ENCODE data around the gene THBS2. TPM values are rescaled to one million over a fixed set of nuclear protein-coding genes. Genes with fewer than 3 reads are reported as not detected.

THBS2 gene
- total RNA-seq, 1 experiment from 2014 or later = not detected

DNA sequence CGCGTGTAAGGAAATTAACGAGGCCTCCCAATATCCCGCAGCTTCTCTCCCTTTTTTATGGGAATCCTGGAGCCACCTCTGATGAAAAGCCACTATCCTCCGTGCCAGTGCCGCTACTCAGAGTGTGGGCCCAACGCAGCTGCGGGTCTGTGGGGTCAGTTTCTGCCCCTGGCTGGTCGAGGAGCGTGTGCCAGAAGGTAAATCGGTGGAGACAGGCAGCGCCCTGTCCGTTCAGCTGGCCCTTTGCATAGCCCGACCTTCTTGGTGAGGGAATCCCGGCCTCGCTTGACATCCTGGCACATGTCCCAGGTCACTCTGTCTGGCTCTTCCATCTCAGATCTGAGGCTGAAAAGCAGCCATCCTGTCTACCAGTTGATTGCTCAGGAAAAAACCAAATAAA, 4.6 kb downstream of the THBS2 start:
- Mint-ChIP-seq H3K4me3 (ENCODE audit: unreplicated experiment) (no peak overlapping the region), H3K27me3 (ENCODE audit: insufficient read depth, unreplicated experiment) (no peaks in the 10 kb centered on the region), H3K4me1 (ENCODE audit: insufficient read depth, unreplicated experiment) (peaks cover 6% of the 10 kb centered on the region), H3K9me3 (ENCODE audit: unreplicated experiment) (no peaks in the 10 kb centered on the region), H3K27ac (ENCODE audit: low read depth, unreplicated experiment) (no peak overlapping the region), H3K36me3 (ENCODE audit: insufficient read depth, unreplicated experiment) (no peaks in the 10 kb centered on the region)
- BruUV-seq (replicated peaks) = no TSS peak
- ChIA-PET POLR2A (interaction anchor here (0.7 kb wide), 1 partner anchor 26 kb away, joined by 3 read pairs; no protein-coding TSS in a partner anchor), CTCF (no interaction called here)
- intact Hi-C loops (cut with micrococcal nuclease) = no loop called here
- TF ChIP-seq, protein P1, sequence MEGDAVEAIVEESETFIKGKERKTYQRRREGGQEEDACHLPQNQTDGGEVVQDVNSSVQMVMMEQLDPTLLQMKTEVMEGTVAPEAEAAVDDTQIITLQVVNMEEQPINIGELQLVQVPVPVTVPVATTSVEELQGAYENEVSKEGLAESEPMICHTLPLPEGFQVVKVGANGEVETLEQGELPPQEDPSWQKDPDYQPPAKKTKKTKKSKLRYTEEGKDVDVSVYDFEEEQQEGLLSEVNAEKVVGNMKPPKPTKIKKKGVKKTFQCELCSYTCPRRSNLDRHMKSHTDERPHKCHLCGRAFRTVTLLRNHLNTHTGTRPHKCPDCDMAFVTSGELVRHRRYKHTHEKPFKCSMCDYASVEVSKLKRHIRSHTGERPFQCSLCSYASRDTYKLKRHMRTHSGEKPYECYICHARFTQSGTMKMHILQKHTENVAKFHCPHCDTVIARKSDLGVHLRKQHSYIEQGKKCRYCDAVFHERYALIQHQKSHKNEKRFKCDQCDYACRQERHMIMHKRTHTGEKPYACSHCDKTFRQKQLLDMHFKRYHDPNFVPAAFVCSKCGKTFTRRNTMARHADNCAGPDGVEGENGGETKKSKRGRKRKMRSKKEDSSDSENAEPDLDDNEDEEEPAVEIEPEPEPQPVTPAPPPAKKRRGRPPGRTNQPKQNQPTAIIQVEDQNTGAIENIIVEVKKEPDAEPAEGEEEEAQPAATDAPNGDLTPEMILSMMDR (IDR thresholded peaks at IDR 0.05; ENCODE audit: unreplicated experiment) = no peak
- no peak for DNase-seq (ENCODE audit: unreplicated experiment)

DNA sequence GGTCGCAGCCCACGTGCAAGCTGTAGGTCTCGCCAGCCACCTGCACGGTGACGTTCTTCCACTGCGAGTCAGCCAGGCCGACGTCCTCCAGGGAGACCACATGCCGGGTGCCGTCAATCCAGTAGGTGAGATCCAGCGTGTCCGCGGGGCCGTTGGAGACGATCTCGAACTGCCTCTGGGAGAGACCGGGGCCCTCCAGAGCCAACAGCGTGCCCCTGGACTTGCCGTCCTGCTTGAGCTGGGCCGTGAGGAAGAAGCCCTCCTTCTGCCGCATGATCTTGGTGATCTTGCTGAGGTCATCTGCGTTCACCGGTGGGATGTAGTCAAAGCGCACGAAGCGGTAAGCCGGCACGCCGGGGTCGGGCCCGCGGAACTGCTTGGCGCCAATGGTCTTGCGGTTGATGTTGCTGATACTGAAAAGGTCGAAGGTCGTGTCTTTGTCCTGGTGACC, 5.1 kb downstream of the THBS2 start:
- POLR2A ChIA-PET = interaction anchor here (0.7 kb wide), 1 partner anchor 27 kb away, joined by 3 read pairs; no protein-coding TSS in a partner anchor
- Mint-ChIP-seq H3K36me3 (ENCODE audit: insufficient read depth, unreplicated experiment) (no peaks in the 10 kb centered on the region), H3K27me3 (ENCODE audit: insufficient read depth, unreplicated experiment) (no peaks in the 10 kb centered on the region), H3K4me3 (ENCODE audit: unreplicated experiment) (no peak overlapping the region), H3K27ac (ENCODE audit: low read depth, unreplicated experiment) (no peak overlapping the region), H3K9me3 (ENCODE audit: unreplicated experiment) (no peaks in the 10 kb centered on the region), H3K4me1 (ENCODE audit: insufficient read depth, unreplicated experiment) (peaks cover 6% of the 10 kb centered on the region)
- intact Hi-C loops (cut with micrococcal nuclease) = no loop called here
- no peak for DNase-seq (ENCODE audit: unreplicated experiment)
- BruUV-seq (replicated peaks) = no TSS peak
- CTCF ChIA-PET = no interaction called here
- TF ChIP-seq, protein P1 (IDR thresholded peaks at IDR 0.05; ENCODE audit: unreplicated experiment) = no peak

DNA sequence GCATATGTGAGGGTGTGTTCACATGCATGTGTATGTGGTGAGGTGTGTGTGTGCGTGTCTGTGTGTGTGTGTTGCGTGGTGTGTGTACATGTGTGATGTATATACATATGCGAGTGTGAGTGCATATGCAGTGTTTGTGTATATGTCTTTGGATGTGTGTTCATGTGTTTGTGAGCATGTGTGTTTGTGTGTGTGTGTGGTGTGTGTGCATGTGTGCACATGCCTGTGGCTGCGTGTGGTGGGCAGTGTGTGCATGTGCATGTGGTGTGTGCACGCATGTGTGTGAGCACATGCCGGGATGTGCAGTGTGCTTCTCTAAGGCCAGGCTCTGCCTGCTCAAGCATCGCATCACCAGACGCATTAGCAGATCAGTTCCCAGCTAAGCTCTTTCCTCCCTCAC, 5.7 kb downstream of the THBS2 start:
- Mint-ChIP-seq H3K4me1 (ENCODE audit: insufficient read depth, unreplicated experiment) (peaks cover 6% of the 10 kb centered on the region), H3K4me3 (ENCODE audit: unreplicated experiment) (no peak overlapping the region), H3K27me3 (ENCODE audit: insufficient read depth, unreplicated experiment) (no peaks in the 10 kb centered on the region), H3K9me3 (ENCODE audit: unreplicated experiment) (no peaks in the 10 kb centered on the region), H3K27ac (ENCODE audit: low read depth, unreplicated experiment) (no peak overlapping the region), H3K36me3 (ENCODE audit: insufficient read depth, unreplicated experiment) (no peaks in the 10 kb centered on the region)
- CTCF ChIA-PET = no interaction called here
- BruUV-seq (replicated peaks) = no TSS peak
- intact Hi-C loops (cut with micrococcal nuclease) = no loop called here
- TF ChIP-seq, protein P1 (IDR thresholded peaks at IDR 0.05; ENCODE audit: unreplicated experiment) = no peak
- no peak for DNase-seq (ENCODE audit: unreplicated experiment)
- POLR2A ChIA-PET = no interaction called here

DNA sequence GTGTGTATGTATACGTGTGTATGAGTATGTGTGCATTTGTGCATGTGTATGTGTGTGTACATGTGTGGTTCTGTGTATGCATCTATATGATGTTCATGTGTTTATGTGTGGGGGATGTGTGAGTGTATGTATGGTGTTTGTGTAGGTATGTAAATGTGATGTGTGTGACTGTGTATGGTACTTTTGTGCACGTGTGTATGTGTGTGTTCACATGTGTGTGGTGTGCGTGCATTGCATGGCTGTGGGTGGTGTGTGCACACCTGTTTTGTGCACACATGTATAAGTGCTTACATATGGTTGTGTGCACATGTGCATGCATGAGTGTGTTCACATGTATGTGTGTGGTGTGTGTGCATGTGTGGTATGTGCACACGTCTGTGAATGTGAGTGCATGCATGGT, 6.2 kb downstream of the THBS2 start:
- peaks cover 6% of the 10 kb centered on the region for H3K4me1 Mint-ChIP-seq (ENCODE audit: insufficient read depth, unreplicated experiment)
- no peaks in the 10 kb centered on the region for H3K9me3 Mint-ChIP-seq (ENCODE audit: unreplicated experiment)
- H3K36me3 Mint-ChIP-seq (ENCODE audit: insufficient read depth, unreplicated experiment) = no peaks in the 10 kb centered on the region
- intact Hi-C loops (cut with micrococcal nuclease) = no loop called here
- BruUV-seq (replicated peaks) = no TSS peak
- TF ChIP-seq, protein P1 (IDR thresholded peaks at IDR 0.05; ENCODE audit: unreplicated experiment) = no peak
- no peak overlapping the region for H3K27ac Mint-ChIP-seq (ENCODE audit: low read depth, unreplicated experiment)
- ChIA-PET POLR2A (no interaction called here), CTCF (no interaction called here)
- no peak for DNase-seq (ENCODE audit: unreplicated experiment)
- H3K27me3 Mint-ChIP-seq (ENCODE audit: insufficient read depth, unreplicated experiment) = no peaks in the 10 kb centered on the region
- H3K4me3 Mint-ChIP-seq (ENCODE audit: unreplicated experiment) = no peak overlapping the region
